ENCODE results near the gene PHKB. TPM values are rescaled to one million over a fixed set of nuclear protein-coding genes. Genes with fewer than 3 reads are reported as not detected.

The PHKB gene
- total RNA-seq, 1 donor from 2014 or later: 14.6 TPM

DNA sequence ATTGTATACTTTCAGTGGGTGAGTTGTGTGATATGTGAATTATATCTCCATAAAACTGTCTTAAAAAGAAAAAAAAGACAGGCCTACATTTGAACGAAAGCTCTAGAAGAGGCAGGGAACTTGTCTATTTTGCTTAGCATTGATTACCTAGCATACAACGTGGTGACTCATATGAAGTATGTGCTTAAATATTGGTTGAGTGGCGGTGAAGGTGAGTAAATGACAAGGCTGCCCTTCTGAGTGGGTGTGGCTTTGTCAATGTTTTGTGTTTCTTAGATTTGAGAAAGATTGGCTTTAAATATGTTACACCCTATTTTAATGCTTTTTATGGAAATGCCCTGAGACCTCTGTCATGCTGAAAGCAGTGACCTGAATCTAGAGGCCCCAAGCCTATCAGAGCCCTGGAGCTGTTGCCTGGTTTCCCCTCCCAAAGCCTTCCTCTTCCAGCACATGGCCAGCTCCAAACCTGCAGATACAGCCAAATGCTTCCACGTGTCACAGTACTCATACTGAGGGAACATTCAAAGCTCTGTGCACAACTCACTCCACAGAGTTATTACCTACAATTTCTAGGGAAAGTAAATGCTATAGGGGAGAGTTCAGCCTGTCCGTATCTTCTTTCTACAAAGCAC, 260.0 kb downstream of the PHKB start:
- Histone ChIP-seq H3K9me3 (no peaks in the 10 kb centered on the region), H3K4me1 (no peaks in the 10 kb centered on the region), H3K27me3 (no peaks in the 10 kb centered on the region), H3K36me3 (no peaks in the 10 kb centered on the region), H3K27ac (no peak overlapping the region), H3K4me3 (no peak overlapping the region)
- no peak for TF ChIP-seq CTCF (IDR thresholded peaks at IDR 0.05)
- DNase-seq (ENCODE audit: low spot score in 2 of 2): no peak
- intact Hi-C loops (cut with DNase I): no loop called here

DNA sequence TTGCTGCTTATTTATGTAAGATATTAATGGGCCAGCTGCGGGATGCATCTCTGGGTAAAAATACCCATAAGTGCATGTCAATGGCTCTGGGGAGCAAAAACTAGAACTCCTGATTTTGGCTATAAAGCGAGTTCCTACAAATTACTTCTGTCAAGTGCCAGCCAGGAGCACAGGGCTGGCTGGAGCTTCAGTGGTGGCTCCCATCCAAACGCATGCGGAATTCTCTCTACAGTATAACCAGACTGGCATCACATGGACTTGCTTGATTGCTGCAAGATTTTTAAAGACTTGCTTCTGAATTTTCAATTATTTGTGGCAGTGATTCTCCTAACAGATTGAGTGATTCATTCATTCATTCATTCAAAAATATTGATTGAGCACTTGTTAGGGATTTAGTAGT, 260.9 kb downstream of the PHKB start:
- H3K4me3 ChIP-seq: no peak overlapping the region
- intact Hi-C loops (cut with DNase I): no loop called here
- H3K4me1 ChIP-seq: no peaks in the 10 kb centered on the region
- H3K27ac ChIP-seq: no peak overlapping the region
- no peaks in the 10 kb centered on the region for H3K9me3 ChIP-seq
- no peak for DNase-seq (ENCODE audit: low spot score in 2 of 2)
- no peaks in the 10 kb centered on the region for H3K36me3 ChIP-seq
- no peak for TF ChIP-seq CTCF (IDR thresholded peaks at IDR 0.05)
- H3K27me3 ChIP-seq: no peaks in the 10 kb centered on the region

- no peaks in the 10 kb centered on the region for H3K9me3 ChIP-seq
- no peak overlapping the region for H3K4me3 ChIP-seq
- no peak overlapping the region for H3K27ac ChIP-seq
- H3K27me3 ChIP-seq: no peaks in the 10 kb centered on the region
- no peaks in the 10 kb centered on the region for H3K36me3 ChIP-seq
- no peak for TF ChIP-seq CTCF (IDR thresholded peaks at IDR 0.05)
- no peak for DNase-seq (ENCODE audit: low spot score in 2 of 2)
- intact Hi-C loops (cut with DNase I): no loop called here
- H3K4me1 ChIP-seq: no peaks in the 10 kb centered on the region
These were observed 263.1 kb downstream of the PHKB start for GRCh38 chr16:47724115-47724785.

- no peak for DNase-seq (ENCODE audit: low spot score in 2 of 2)
- no peak for TF ChIP-seq CTCF (IDR thresholded peaks at IDR 0.05)
These were observed 264.1 kb downstream of the PHKB start for GRCh38 chr16:47725188-47725695.

DNA sequence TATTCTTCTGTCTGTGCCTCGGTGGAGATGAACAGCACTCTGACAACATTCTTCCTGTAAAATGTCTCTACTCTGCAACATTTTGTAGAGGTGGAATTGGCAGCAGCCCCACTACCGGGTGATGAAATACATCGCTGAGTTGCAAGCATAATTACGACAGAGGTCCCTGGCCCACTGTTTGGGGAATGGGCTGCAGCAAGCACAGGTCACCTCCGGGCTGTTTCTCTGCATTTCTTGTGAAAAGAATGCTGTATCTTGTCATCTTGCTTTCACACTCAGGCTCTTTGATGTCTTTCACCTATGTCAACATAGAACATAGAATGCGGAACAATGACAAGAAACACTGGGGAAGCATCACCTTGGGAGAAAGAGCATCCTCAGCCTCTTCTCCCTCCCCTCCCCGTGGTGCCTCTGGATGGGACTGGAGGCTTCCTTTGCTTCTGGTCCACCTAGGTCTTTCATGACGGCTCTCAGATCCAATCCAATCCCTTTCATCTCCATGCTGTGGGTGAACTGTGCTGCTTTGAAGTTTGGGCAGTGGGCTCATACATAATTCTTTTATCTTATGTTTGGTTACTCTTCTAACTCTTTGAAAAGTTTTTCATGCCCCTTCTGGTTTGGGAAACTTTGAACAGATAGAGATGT, 265.0 kb downstream of the PHKB start:
- Histone ChIP-seq H3K27me3 (no peaks in the 10 kb centered on the region), H3K9me3 (no peaks in the 10 kb centered on the region), H3K4me3 (no peak overlapping the region), H3K36me3 (no peaks in the 10 kb centered on the region), H3K4me1 (no peaks in the 10 kb centered on the region), H3K27ac (no peak overlapping the region)
- no peak for TF ChIP-seq CTCF (IDR thresholded peaks at IDR 0.05)
- intact Hi-C loops (cut with DNase I): no loop called here
- DNase-seq (ENCODE audit: low spot score in 2 of 2): no peak

More at GRCh38 chr16:47725188-47725695, 264.1 kb downstream of the PHKB start:
- no peaks in the 10 kb centered on the region for H3K27me3 ChIP-seq
- no peaks in the 10 kb centered on the region for H3K4me1 ChIP-seq
- H3K27ac ChIP-seq: no peak overlapping the region
- no peaks in the 10 kb centered on the region for H3K36me3 ChIP-seq
- no peaks in the 10 kb centered on the region for H3K9me3 ChIP-seq
- intact Hi-C loops (cut with DNase I): no loop called here
- no peak overlapping the region for H3K4me3 ChIP-seq

Data from ascending aorta (tissue), 2 donors.